ENCODE results near the gene TXNRD1. TPM values are rescaled to one million over a fixed set of nuclear protein-coding genes. Genes with fewer than 3 reads are reported as not detected.
"Not testable (repeated sequence)": the region's sequence is repeated elsewhere in the genome, so short reads cannot be mapped to it uniquely, and the experiment has no call there.

The TXNRD1 gene
- total RNA-seq, 4 donors from 2014 or later: 111 to 140 (median 128) TPM

GRCh38 chr12:104386461-104386860, 170.9 kb downstream of the TXNRD1 start:
- H3K9me3 ChIP-seq: no peaks in the 10 kb centered on the region
- WGBS, 2 donors: 93 to 94% methylated on average over 3 of the region's 3 CpGs
- no peak overlapping the region for H3K4me3 ChIP-seq
- H3K27ac ChIP-seq: no peak overlapping the region
- H3K36me3 ChIP-seq: no peaks in the 10 kb centered on the region
- TF ChIP-seq EP300 (IDR thresholded peaks at IDR 0.05): no peak
- TF ChIP-seq POLR2A (IDR thresholded peaks at IDR 0.05): no peak
- TF ChIP-seq, protein P1, sequence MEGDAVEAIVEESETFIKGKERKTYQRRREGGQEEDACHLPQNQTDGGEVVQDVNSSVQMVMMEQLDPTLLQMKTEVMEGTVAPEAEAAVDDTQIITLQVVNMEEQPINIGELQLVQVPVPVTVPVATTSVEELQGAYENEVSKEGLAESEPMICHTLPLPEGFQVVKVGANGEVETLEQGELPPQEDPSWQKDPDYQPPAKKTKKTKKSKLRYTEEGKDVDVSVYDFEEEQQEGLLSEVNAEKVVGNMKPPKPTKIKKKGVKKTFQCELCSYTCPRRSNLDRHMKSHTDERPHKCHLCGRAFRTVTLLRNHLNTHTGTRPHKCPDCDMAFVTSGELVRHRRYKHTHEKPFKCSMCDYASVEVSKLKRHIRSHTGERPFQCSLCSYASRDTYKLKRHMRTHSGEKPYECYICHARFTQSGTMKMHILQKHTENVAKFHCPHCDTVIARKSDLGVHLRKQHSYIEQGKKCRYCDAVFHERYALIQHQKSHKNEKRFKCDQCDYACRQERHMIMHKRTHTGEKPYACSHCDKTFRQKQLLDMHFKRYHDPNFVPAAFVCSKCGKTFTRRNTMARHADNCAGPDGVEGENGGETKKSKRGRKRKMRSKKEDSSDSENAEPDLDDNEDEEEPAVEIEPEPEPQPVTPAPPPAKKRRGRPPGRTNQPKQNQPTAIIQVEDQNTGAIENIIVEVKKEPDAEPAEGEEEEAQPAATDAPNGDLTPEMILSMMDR (IDR thresholded peaks at IDR 0.05): no peak
- no peaks in the 10 kb centered on the region for H3K27me3 ChIP-seq
- H3K4me1 ChIP-seq: peaks cover 0 to 10% (median 0%) of the 10 kb centered on the region in 4 donors
- no peak for DNase-seq (ENCODE audit: low spot score in 2 of 2)

DNA sequence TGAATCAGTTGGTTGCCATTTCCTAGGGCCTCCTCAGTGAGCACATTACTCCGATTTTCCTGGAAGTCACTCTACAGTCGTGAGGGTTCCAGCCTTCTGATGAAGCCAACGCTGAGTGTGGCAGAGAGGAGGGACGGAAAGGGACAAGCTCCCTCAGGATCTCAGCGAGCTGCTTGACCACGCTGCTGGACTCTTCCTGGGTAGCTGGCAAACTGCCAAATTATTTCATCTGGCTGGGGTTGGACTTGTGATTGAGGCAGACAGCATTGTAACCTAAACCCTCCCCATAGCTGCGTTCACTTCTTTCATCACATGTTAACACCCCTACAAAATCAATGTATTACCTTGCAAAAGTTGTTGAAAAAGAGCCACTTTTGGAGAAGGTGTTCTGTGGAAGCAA, 171.6 kb downstream of the TXNRD1 start:
- DNase-seq (ENCODE audit: low spot score in 2 of 2): no peak
- H3K9me3 ChIP-seq: no peaks in the 10 kb centered on the region
- H3K4me3 ChIP-seq: no peak overlapping the region
- TF ChIP-seq EP300 (IDR thresholded peaks at IDR 0.05): no peak
- TF ChIP-seq, protein P1 (IDR thresholded peaks at IDR 0.05): no peak
- no peak for TF ChIP-seq POLR2A (IDR thresholded peaks at IDR 0.05)
- H3K36me3 ChIP-seq: no peaks in the 10 kb centered on the region
- 42 to 47% methylated on average over 7 of the region's 7 CpGs for WGBS, 2 donors
- no peaks in the 10 kb centered on the region for H3K27me3 ChIP-seq
- peaks cover 0 to 3% (median 0%) of the 10 kb centered on the region in 4 donors for H3K4me1 ChIP-seq
- no peak overlapping the region for H3K27ac ChIP-seq

- H3K9me3 ChIP-seq: peaks cover 0 to 14% (median 0%) of the 10 kb centered on the region in 4 donors
- H3K36me3 ChIP-seq; H3K27ac ChIP-seq; H3K27me3 ChIP-seq; DNase-seq (ENCODE audit: low spot score in 2 of 2); H3K4me3 ChIP-seq; H3K4me1 ChIP-seq: not testable (repeated sequence)
- WGBS, 2 donors: 92 to 94% methylated on average over 9 to 11 of the region's 11 CpGs
Observed at GRCh38 chr12:104394086-104394485, 178.5 kb downstream of the TXNRD1 start.

Other genes starting within 250 kb of the TXNRD1 start
- 10 to 100 TPM; 13.7 to 23.7 (median 20.0) TPM for gene TDG, start 249.9 kb upstream of the TXNRD1 start, total RNA-seq
- gene GLT8D2, start 165.6 kb upstream of the TXNRD1 start, total RNA-seq: 10 to 100 TPM; 19.8 to 32.9 (median 26.4) TPM
- gene HCFC2, start 151.2 kb upstream of the TXNRD1 start, total RNA-seq: 10 to 100 TPM; 20.2 to 33.5 (median 30.6) TPM
- gene NFYB, start 77.6 kb upstream of the TXNRD1 start, total RNA-seq: 10 to 100 TPM; 41.6 to 61.4 (median 46.3) TPM
- 10 to 100 TPM in 2 of 4 donors, 1 to 10 TPM in 2; 9.6 to 13.2 (median 10.0) TPM for gene EID3, start 88.0 kb downstream of the TXNRD1 start, total RNA-seq
- gene CHST11, start 241.2 kb downstream of the TXNRD1 start, total RNA-seq: 10 to 100 TPM; 20.8 to 56.7 (median 26.5) TPM